ENCODE results near the gene GAB2.

- TF ChIP-seq CTCF (IDR thresholded peaks at IDR 0.05; ENCODE audit: low read length): no peak
- no peak for TF ChIP-seq EZH2 (IDR thresholded peaks at IDR 0.05; ENCODE audit: borderline replicate concordance, low read length)
Measured at GRCh38 chr11:78216571-78217287, 200.9 kb downstream of the GAB2 start.
